Fibroblast of mammary gland (primary cell): Measurements from ENCODE around the gene FHIT.

Experiments
- DNase-seq: peaks from one replicate; pipeline ENCODE4 v3.0.0-alpha.2; 2010; ENCODE audit warnings: low read depth
- H3K4me3 ChIP-seq: 2 replicates; pipeline ENCODE4 v1.5.1; 2011; ENCODE audit warnings: low read depth, mild to moderate bottlenecking, low read length, moderate library complexity; ENCODE audit not compliant: control insufficient read depth
- TF ChIP-seq, protein P1 (sequence below): conservative IDR thresholded peaks from 2 replicates; pipeline ENCODE4 v1.5.1; 2011; ENCODE audit warnings: low read depth, low read length, inconsistent platforms; ENCODE audit not compliant: control insufficient read depth, insufficient read depth

Gene FHIT

DNA sequence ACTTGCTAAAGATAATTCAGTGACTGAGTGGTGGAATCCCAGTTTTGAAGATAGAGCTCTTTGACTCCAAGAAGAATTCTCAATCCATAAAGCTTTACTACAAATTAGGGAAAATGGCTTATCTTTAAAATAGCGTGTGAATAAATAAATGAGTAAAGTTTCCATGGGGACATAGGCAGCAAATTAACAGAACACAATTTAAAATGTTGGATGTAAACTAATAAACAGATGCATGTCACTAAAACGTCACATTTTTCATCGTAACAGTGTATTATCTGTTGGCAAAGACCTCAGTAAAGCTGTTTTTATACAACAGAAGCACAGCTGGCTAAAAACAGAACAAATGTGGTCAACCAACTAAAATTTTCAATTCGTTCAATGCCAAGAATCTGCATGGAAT lies 1287.6 kb downstream of the FHIT start:
- H3K4me3 ChIP-seq, result no peak overlapping the region
- no peak for DNase-seq
- TF ChIP-seq, protein P1, sequence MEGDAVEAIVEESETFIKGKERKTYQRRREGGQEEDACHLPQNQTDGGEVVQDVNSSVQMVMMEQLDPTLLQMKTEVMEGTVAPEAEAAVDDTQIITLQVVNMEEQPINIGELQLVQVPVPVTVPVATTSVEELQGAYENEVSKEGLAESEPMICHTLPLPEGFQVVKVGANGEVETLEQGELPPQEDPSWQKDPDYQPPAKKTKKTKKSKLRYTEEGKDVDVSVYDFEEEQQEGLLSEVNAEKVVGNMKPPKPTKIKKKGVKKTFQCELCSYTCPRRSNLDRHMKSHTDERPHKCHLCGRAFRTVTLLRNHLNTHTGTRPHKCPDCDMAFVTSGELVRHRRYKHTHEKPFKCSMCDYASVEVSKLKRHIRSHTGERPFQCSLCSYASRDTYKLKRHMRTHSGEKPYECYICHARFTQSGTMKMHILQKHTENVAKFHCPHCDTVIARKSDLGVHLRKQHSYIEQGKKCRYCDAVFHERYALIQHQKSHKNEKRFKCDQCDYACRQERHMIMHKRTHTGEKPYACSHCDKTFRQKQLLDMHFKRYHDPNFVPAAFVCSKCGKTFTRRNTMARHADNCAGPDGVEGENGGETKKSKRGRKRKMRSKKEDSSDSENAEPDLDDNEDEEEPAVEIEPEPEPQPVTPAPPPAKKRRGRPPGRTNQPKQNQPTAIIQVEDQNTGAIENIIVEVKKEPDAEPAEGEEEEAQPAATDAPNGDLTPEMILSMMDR, result no peak

DNA sequence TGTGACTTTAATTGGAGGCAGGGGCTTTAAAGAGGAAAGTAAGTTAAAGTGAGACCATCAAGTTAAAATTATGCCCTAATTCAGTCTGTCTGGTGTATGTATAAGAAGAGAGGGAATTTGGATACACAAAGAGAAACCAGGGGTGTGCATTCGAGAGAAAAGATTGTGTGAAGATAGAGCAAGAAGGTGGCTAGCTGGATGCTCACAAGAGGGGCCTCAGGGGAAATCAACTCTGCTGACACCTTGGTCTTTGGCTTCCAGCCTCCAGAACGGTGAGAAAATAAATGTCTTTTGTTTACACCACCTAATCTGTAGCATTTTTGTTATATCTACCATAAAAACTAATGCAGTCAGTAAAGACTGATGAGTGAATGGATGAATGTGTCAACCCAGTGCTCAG lies 1294.1 kb downstream of the FHIT start:
- H3K4me3 ChIP-seq, result no peak overlapping the region
- DNase-seq, result no peak
- TF ChIP-seq, protein P1, result no peak

DNA sequence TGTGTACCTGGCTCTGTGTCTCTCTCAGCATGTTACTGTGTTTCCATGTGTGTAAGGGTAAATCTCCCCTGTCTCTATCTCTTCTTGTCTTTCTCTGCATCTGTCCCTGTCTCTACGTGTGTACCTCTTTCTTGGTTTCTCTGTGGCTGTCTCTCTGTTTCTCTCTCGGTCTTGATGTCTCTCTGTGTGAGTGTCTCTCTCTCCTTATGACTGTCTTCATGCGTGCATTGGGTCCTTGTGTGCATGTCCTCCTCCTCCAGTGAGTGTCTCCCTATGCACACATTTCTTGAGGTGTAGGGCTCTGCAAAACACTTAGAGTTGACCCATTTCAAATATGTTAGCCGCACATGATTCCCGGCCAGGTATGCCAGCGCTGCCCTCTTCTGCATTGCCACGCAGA lies 1298.1 kb downstream of the FHIT start:
- no peak for DNase-seq
- TF ChIP-seq, protein P1, result no peak
- H3K4me3 ChIP-seq, result no peak overlapping the region

DNA sequence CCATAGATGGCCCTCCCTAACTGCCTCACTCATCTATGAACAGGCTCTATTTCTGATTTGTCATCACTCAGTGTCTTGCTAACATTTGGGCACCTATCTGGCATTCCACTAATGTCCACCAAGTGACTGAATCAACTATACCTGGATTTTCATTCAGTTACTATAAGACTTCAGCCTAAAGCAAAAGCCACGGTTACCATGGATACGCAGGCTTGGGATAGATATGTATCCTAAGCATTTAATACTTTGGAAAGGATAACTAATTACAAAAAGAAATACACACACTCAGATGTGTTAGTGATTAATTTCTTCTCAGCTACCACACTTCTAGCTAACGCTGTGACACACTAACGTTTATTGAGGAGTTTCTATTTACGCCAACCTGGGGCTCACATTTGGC lies 1301.9 kb downstream of the FHIT start:
- TF ChIP-seq, protein P1, result no peak
- DNase-seq, result no peak
- H3K4me3 ChIP-seq, result no peak overlapping the region

DNA sequence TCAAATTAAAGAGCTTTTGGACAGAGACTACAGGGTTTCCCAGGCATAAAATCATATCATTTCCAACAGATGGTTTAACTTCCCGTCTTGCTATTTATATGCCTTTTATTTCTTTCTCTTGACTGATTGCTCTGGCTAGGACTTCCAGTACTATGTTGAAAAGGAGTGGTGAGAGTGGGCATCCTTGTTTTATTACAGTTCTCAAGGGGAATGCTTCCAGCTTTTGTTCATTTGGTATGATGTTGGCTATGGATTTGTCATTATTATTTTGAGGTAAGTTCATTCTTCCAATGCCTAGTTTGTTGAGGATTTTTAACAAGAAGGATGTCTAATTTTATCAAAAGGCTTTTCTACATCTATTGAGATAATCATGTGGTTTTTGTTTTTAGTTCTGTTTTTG lies 1304.9 kb downstream of the FHIT start:
- no peak overlapping the region for H3K4me3 ChIP-seq
- TF ChIP-seq, protein P1, result no peak
- DNase-seq, result no peak

DNA sequence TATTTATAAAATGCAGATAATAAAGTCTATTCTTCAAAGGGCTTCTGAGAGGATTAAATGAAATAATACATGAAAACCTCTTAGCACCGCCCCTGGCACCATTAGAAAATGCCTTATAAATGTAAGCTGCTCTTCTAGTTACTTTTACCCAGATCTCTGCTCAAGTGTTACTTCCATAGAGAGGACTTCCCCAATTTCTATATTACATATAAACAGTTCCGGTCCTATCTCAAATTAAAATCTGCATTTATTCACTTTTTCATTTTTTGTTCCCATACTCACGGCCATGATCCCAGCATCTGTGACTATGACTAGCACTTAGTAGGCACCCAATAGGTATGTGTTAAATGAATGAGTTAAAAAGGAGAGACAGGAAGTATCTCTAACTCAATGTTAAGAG lies 1310.5 kb downstream of the FHIT start:
- no peak overlapping the region for H3K4me3 ChIP-seq
- DNase-seq, result no peak
- TF ChIP-seq, protein P1, result no peak

DNA sequence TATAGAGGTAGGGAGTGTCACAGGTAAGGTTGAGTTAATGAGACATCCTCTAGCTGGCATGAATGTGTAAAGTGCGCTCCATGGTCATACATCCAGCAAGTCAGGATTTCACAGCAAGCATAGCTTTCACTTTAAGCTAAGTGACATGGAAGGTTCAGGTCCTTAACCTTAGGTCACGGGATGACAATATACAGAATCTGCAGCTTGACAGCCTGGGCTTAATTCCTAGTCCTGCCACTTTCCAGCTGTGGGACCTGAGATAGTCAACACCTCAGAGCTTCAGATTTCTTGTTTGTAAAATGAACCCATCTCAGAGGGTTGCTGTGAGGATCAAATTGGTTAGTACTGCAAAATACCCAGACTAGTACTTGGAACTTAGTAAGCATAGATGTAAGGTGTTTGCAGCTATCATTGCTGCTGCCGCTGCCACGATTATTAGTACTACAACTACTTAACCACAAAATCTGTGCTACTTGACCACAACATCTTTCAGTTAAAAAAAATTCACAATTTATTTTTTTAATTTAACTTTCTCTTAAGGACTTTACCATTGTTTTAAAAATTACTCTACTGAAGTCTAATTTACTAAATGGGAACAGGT lies 1311.3 kb downstream of the FHIT start:
- no peak for DNase-seq
- no peak overlapping the region for H3K4me3 ChIP-seq
- TF ChIP-seq, protein P1, result no peak
